HEK293 (cell line): ENCODE measurements around the gene FAM118A.

Experiments
- CTCF ChIA-PET: fragments of 350-600 bp; formaldehyde crosslinking; extraction: SDS; loops from one replicate; lab custom pipeline; 2021; ENCODE audit warnings: antibody characterized with exemption; lab: Yijun Ruan, JAX
- POLR2A ChIA-PET: fragments of 300-600 bp; formaldehyde crosslinking; extraction: SDS; loops from one replicate; lab custom pipeline; 2020; ENCODE audit warnings: antibody characterized with exemption, inconsistent platforms; lab: Yijun Ruan, JAX
- H3K27ac ChIP-seq: fragments of 200-500 bp; sonication (Bioruptor generic); 2 replicates; pipeline ENCODE4 v1.5.1; 2014; ENCODE audit warnings: low read depth, low read length, control low read depth, inconsistent platforms; ENCODE audit errors: extremely low read depth
- H3K36me3 ChIP-seq, 2 experiments: fragments of 200-500 bp in 1 of 2; sonication (Bioruptor generic) in 1 of 2; 1 replicate in 1 of 2; 2 replicates in 1 of 2; pipeline ENCODE4 v1.5.1; 2014 to 2017; ENCODE audit warnings: inconsistent platforms in 2 of 2, low read length in 2 of 2; ENCODE audit not compliant: control insufficient read depth in 2 of 2, insufficient read depth in 1 of 2
- H3K4me1 ChIP-seq: fragments of 200-500 bp; sonication (Bioruptor generic); 2 replicates; pipeline ENCODE4 v1.5.1; 2014; ENCODE audit warnings: mild to moderate bottlenecking, low read length, inconsistent platforms; ENCODE audit not compliant: control insufficient read depth, insufficient read depth
- H3K4me3 ChIP-seq: 2 replicates; pipeline ENCODE4 v1.5.1; 2011; ENCODE audit warnings: low read depth, mild to moderate bottlenecking, control low read depth, low read length, moderate library complexity
- H3K9me3 ChIP-seq: fragments of 200-500 bp; sonication (Bioruptor generic); 2 replicates; pipeline ENCODE4 v1.5.1; 2014; ENCODE audit warnings: low read depth, low read length, inconsistent platforms; ENCODE audit not compliant: control insufficient read depth, insufficient read depth
- CTCF ChIP-seq: fragments of 450-650 bp; formaldehyde crosslinking; IDR thresholded peaks from 2 replicates; pipeline ENCODE4 v1.5.1; 2016; ENCODE audit warnings: missing biosample characterization, missing genetic modification characterization
- FEZF1 ChIP-seq: fragments of 450-650 bp; formaldehyde crosslinking; IDR thresholded peaks from 2 replicates; pipeline ENCODE4 v1.5.1; 2016; ENCODE audit warnings: missing biosample characterization, missing genetic modification characterization
- HOXC10 ChIP-seq: sonication (generic); formaldehyde crosslinking; IDR thresholded peaks from 2 replicates; pipeline ENCODE4 v1.8.1; 2023; ENCODE audit warnings: mild to moderate bottlenecking, missing genetic modification reagents
- PRDM1 ChIP-seq: fragments of 450-650 bp; formaldehyde crosslinking; IDR thresholded peaks from 2 replicates; pipeline ENCODE4; 2016; ENCODE audit warnings: missing biosample characterization, missing genetic modification characterization
- ZBTB20 ChIP-seq: fragments of 450-650 bp; formaldehyde crosslinking; IDR thresholded peaks from 2 replicates; pipeline ENCODE4 v1.5.1; 2016; ENCODE audit warnings: missing biosample characterization, missing genetic modification characterization
- ZBTB26 ChIP-seq: fragments of 450-650 bp; formaldehyde crosslinking; optimal IDR thresholded peaks from 2 replicates; pipeline ENCODE3; 2016; ENCODE audit warnings: missing biosample characterization, mild to moderate bottlenecking, missing genetic modification characterization
- ZBTB48 ChIP-seq: fragments of 450-650 bp; formaldehyde crosslinking; IDR thresholded peaks from 2 replicates; pipeline ENCODE4 v1.5.1; 2016; ENCODE audit warnings: missing biosample characterization, missing genetic modification characterization
- ZFP69B ChIP-seq: fragments of 450-650 bp; formaldehyde crosslinking; IDR thresholded peaks from 2 replicates; pipeline ENCODE4 v1.5.1; 2016; ENCODE audit warnings: missing biosample characterization, missing genetic modification characterization
- ZNF112 ChIP-seq: fragments of 450-650 bp; formaldehyde crosslinking; IDR thresholded peaks from 2 replicates; pipeline ENCODE4 v1.5.0; 2017; ENCODE audit warnings: missing biosample characterization, missing genetic modification characterization
- ZNF132 ChIP-seq: fragments of 450-650 bp; formaldehyde crosslinking; IDR thresholded peaks from 2 replicates; pipeline ENCODE4 v1.5.1; 2017; ENCODE audit warnings: missing biosample characterization, missing genetic modification characterization, borderline replicate concordance
- ZNF157 ChIP-seq: fragments of 450-650 bp; formaldehyde crosslinking; IDR thresholded peaks from 2 replicates; pipeline ENCODE4 v1.5.1; 2016; ENCODE audit warnings: missing biosample characterization, missing genetic modification characterization
- ZNF266 ChIP-seq: fragments of 450-650 bp; formaldehyde crosslinking; IDR thresholded peaks from 2 replicates; pipeline ENCODE4 v1.5.1; 2016; ENCODE audit warnings: missing biosample characterization, missing genetic modification characterization, low read depth
- ZNF341 ChIP-seq: fragments of 450-650 bp; formaldehyde crosslinking; IDR thresholded peaks from 2 replicates; pipeline ENCODE4; 2016; ENCODE audit warnings: low read depth, missing biosample characterization, missing genetic modification characterization
- ZNF48 ChIP-seq: fragments of 450-650 bp; formaldehyde crosslinking; IDR thresholded peaks from 2 replicates; pipeline ENCODE4 v1.5.1; 2016; ENCODE audit warnings: missing biosample characterization, missing genetic modification characterization
- ZNF585B ChIP-seq: fragments of 450-650 bp; formaldehyde crosslinking; IDR thresholded peaks from 2 replicates; pipeline ENCODE4 v1.5.1; 2016; ENCODE audit warnings: missing biosample characterization, missing genetic modification characterization
- ZNF610 ChIP-seq: fragments of 450-650 bp; formaldehyde crosslinking; IDR thresholded peaks from 2 replicates; pipeline ENCODE4 v1.5.1; 2016; ENCODE audit warnings: missing biosample characterization, missing genetic modification characterization, borderline replicate concordance
- ZNF670 ChIP-seq: fragments of 450-650 bp; formaldehyde crosslinking; IDR thresholded peaks from 2 replicates; pipeline ENCODE4 v1.5.1; 2016; ENCODE audit warnings: missing biosample characterization, missing genetic modification characterization, low read depth
- ZNF704 ChIP-seq: fragments of 450-650 bp; formaldehyde crosslinking; IDR thresholded peaks from 2 replicates; pipeline ENCODE4 v1.5.1; 2016; ENCODE audit warnings: missing biosample characterization, missing genetic modification characterization
- ZSCAN30 ChIP-seq: fragments of 450-650 bp; IDR thresholded peaks from 2 replicates; pipeline ENCODE4 v1.5.1; 2018; ENCODE audit warnings: missing biosample characterization, mild to moderate bottlenecking, missing genetic modification characterization, moderate library complexity
- ZSCAN5A ChIP-seq: fragments of 450-650 bp; formaldehyde crosslinking; IDR thresholded peaks from 2 replicates; pipeline ENCODE4 v1.5.1; 2016; ENCODE audit warnings: missing biosample characterization, missing genetic modification characterization
- ZXDB ChIP-seq: fragments of 450-650 bp; formaldehyde crosslinking; IDR thresholded peaks from 2 replicates; pipeline ENCODE4 v1.5.1; 2016; ENCODE audit warnings: missing biosample characterization, missing genetic modification characterization
- TF ChIP-seq, protein P1 (sequence below): fragments of 450-650 bp; IDR thresholded peaks from 2 replicates; pipeline ENCODE4 v1.5.1; 2018; ENCODE audit warnings: missing biosample characterization, mild to moderate bottlenecking, missing genetic modification characterization
- TF ChIP-seq, protein P2 (sequence below): fragments of 450-650 bp; formaldehyde crosslinking; IDR thresholded peaks from 2 replicates; pipeline ENCODE4 v1.5.1; 2016; ENCODE audit warnings: missing biosample characterization, missing genetic modification characterization, low read depth

Gene FAM118A

GRCh38 chr22:45302751-45303150 is 7.0 kb upstream of the FAM118A start:
- Histone ChIP-seq H3K4me3 (no peak overlapping the region), H3K9me3 (no peaks in the 10 kb centered on the region), H3K36me3 (no peaks in the 10 kb centered on the region), H3K4me1 (no peaks in the 10 kb centered on the region), H3K27ac (no peak overlapping the region)
- POLR2A ChIA-PET = no interaction called here
- CTCF ChIA-PET = interaction anchor here (0.7 to 1.3 kb wide), 2 partner anchors 15 to 242 kb away, joined by 3 read pairs; no protein-coding TSS in a partner anchor
- TF ChIP-seq, protein P1, sequence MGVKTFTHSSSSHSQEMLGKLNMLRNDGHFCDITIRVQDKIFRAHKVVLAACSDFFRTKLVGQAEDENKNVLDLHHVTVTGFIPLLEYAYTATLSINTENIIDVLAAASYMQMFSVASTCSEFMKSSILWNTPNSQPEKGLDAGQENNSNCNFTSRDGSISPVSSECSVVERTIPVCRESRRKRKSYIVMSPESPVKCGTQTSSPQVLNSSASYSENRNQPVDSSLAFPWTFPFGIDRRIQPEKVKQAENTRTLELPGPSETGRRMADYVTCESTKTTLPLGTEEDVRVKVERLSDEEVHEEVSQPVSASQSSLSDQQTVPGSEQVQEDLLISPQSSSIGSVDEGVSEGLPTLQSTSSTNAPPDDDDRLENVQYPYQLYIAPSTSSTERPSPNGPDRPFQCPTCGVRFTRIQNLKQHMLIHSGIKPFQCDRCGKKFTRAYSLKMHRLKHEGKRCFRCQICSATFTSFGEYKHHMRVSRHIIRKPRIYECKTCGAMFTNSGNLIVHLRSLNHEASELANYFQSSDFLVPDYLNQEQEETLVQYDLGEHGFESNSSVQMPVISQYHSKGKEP (tag by site-specific recombination) = no peak
- TF ChIP-seq ZSCAN30 = no peak
- TF ChIP-seq ZXDB = no peak

DNA sequence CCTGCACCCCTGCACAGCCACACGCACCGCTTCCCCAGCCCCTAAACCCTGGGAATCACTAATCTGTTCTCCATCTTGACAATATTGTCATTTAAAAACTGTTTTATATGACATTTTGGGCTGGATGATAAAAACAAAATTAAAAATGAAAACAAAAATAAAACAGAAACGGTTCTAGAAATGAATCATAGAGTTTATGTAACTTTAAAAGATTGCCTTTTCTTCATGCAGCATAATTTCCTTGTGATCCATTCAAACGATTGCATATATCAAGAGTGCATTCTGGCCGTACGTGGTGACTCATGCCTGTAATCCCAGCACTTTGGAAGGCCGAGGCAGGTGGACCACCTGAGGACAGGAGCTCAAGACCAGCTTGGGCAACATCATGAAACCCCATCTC is 6.6 kb upstream of the FAM118A start:
- Histone ChIP-seq H3K9me3 (no peaks in the 10 kb centered on the region), H3K27ac (no peak overlapping the region), H3K4me1 (no peaks in the 10 kb centered on the region)
- no peak for TF ChIP-seq ZNF610 (tag by site-specific recombination)
- TF ChIP-seq ZNF48 (tag by site-specific recombination) = no peak
- no peak for TF ChIP-seq ZNF132
- TF ChIP-seq PRDM1 (tag by site-specific recombination) = no peak
- TF ChIP-seq, protein P2, sequence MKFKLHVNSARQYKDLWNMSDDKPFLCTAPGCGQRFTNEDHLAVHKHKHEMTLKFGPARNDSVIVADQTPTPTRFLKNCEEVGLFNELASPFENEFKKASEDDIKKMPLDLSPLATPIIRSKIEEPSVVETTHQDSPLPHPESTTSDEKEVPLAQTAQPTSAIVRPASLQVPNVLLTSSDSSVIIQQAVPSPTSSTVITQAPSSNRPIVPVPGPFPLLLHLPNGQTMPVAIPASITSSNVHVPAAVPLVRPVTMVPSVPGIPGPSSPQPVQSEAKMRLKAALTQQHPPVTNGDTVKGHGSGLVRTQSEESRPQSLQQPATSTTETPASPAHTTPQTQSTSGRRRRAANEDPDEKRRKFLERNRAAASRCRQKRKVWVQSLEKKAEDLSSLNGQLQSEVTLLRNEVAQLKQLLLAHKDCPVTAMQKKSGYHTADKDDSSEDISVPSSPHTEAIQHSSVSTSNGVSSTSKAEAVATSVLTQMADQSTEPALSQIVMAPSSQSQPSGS = no peak
- TF ChIP-seq ZSCAN5A (tag by site-specific recombination) = no peak
- TF ChIP-seq ZFP69B = no peak
- TF ChIP-seq ZNF157 (tag by site-specific recombination) = no peak
- no peak for TF ChIP-seq FEZF1
- TF ChIP-seq ZNF670 (tag by site-specific recombination) = no peak
- TF ChIP-seq CTCF (tag by site-specific recombination) = no peak
- no peak for TF ChIP-seq ZNF341 (tag by site-specific recombination)
- no peak for TF ChIP-seq ZNF585B (tag by site-specific recombination)
- no peak for TF ChIP-seq ZNF266 (tag by site-specific recombination)
- TF ChIP-seq ZBTB48 (tag by site-specific recombination) = no peak
- TF ChIP-seq ZBTB20 (tag by site-specific recombination) = no peak
- TF ChIP-seq ZNF704 (tag by site-specific recombination) = no peak
- no peak for TF ChIP-seq ZNF112 (tag by site-specific recombination)
- TF ChIP-seq HOXC10 (CRISPR knock-in tag) = no peak
- TF ChIP-seq ZBTB26 = no peak
- TF ChIP-seq, all 188 proteins: peak for 0
- ChIA-PET POLR2A (no interaction called here), CTCF (interaction anchor here (0.6 to 1.3 kb wide), 2 partner anchors 14 to 28 kb away, joined by 3 read pairs; no protein-coding TSS in a partner anchor)
- Histone ChIP-seq H3K4me3 (no peak overlapping the region), H3K36me3 (no peaks in the 10 kb centered on the region)
